ENCODE results near the gene PADI3. TPM values are rescaled to one million over a fixed set of nuclear protein-coding genes. Genes with fewer than 3 reads are reported as not detected.

Gene PADI3
- total and polyA plus RNA-seq, 10 donors: not detected

- DNase-seq: peak; percentile 73
- H3K9me3 ChIP-seq: peaks cover 0 to 30% (median 25%) of the 10 kb centered on the region in 8 donors
- peak overlapping the region in 6 of 8 donors; percentile 35 to 82 (median 74) for H3K27ac ChIP-seq
- peaks cover 0 to 42% (median 10%) of the 10 kb centered on the region in 7 donors for H3K27me3 ChIP-seq (replicated peaks in 1 of 7)
- H3K36me3 ChIP-seq: no peaks in the 10 kb centered on the region
- intact Hi-C loops (cut with DNase I; ENCODE audit: low total_unique reads): no loop called here
- TF ChIP-seq POLR2A (IDR thresholded peaks at IDR 0.05) (no peak), POLR2AphosphoS5 (IDR thresholded peaks at IDR 0.05) (no peak), CTCF (IDR thresholded peaks at IDR 0.05 in 8 of 11, conservative IDR thresholded peaks at IDR 0.05 in 3 of 11) (no peak)
- 31 to 47% (median 34%) methylated on average over 5 to 6 of the region's 6 CpGs for WGBS, 5 donors
- H3K4me3 ChIP-seq: peak overlapping the region in 1 of 8 donors; percentile 21
- peaks cover 0 to 43% (median 0%) of the 10 kb centered on the region in 6 donors for H3K4me1 ChIP-seq
Measured at GRCh38 chr1:17304826-17305175, 55.9 kb downstream of the PADI3 start.

GRCh38 chr1:17305576-17306095 is 56.7 kb downstream of the PADI3 start:
- H3K27ac ChIP-seq: peak overlapping the region in 3 of 8 donors; percentile 73 to 82 (median 79)
- H3K4me1 ChIP-seq: peaks cover 0 to 43% (median 0%) of the 10 kb centered on the region in 6 donors
- 70 to 82% (median 76%) methylated on average over 13 to 14 of the region's 14 CpGs for WGBS, 5 donors
- no peak overlapping the region for H3K4me3 ChIP-seq
- no peak for TF ChIP-seq POLR2AphosphoS5 (IDR thresholded peaks at IDR 0.05)
- TF ChIP-seq CTCF (IDR thresholded peaks at IDR 0.05 in 8 of 11, conservative IDR thresholded peaks at IDR 0.05 in 3 of 11): no peak
- no peak for TF ChIP-seq POLR2A (IDR thresholded peaks at IDR 0.05)
- peaks cover 0 to 25% (median 22%) of the 10 kb centered on the region in 8 donors for H3K9me3 ChIP-seq
- H3K27me3 ChIP-seq (replicated peaks in 1 of 7): peaks cover 0 to 51% (median 10%) of the 10 kb centered on the region in 7 donors
- H3K36me3 ChIP-seq: no peaks in the 10 kb centered on the region
- intact Hi-C loops (cut with DNase I; ENCODE audit: low total_unique reads): no loop called here
- peak; percentile 54 for DNase-seq

- TF ChIP-seq POLR2AphosphoS5 (IDR thresholded peaks at IDR 0.05): no peak
- no peak for TF ChIP-seq POLR2A (IDR thresholded peaks at IDR 0.05)
- Histone ChIP-seq H3K4me3 (no peak overlapping the region), H3K36me3 (no peaks in the 10 kb centered on the region), H3K27ac (peak overlapping the region in 1 of 8 donors; percentile 82), H3K27me3 (replicated peaks in 1 of 7) (peaks cover 0 to 59% (median 10%) of the 10 kb centered on the region in 7 donors), H3K9me3 (peaks cover 0 to 17% (median 15%) of the 10 kb centered on the region in 8 donors), H3K4me1 (peaks cover 0 to 51% (median 0%) of the 10 kb centered on the region in 6 donors)
- WGBS, 5 donors: 77 to 90% (median 81%) methylated on average over 6 of the region's 6 CpGs
- intact Hi-C loops (cut with DNase I; ENCODE audit: low total_unique reads): no loop called here
- peak; percentile 27 for DNase-seq
Measured at GRCh38 chr1:17306407-17306806, 57.5 kb downstream of the PADI3 start.

- peaks cover 0 to 55% (median 0%) of the 10 kb centered on the region in 6 donors for H3K4me1 ChIP-seq
- peak; percentile 41 for DNase-seq
Measured at GRCh38 chr1:17306921-17307320, 58.0 kb downstream of the PADI3 start.

More at GRCh38 chr1:17306921-17307320, 58.0 kb downstream of the PADI3 start:
- intact Hi-C loops (cut with DNase I; ENCODE audit: low total_unique reads): no loop called here
- Histone ChIP-seq H3K4me3 (no peak overlapping the region), H3K9me3 (peaks cover 0 to 12% (median 11%) of the 10 kb centered on the region in 8 donors), H3K27me3 (replicated peaks in 1 of 7) (peaks cover 0 to 64% (median 10%) of the 10 kb centered on the region in 7 donors), H3K27ac (peak overlapping the region in 2 of 8 donors; percentile 87 to 91), H3K36me3 (no peaks in the 10 kb centered on the region)
- TF ChIP-seq POLR2A (IDR thresholded peaks at IDR 0.05) (no peak), CTCF (IDR thresholded peaks at IDR 0.05 in 8 of 11, conservative IDR thresholded peaks at IDR 0.05 in 3 of 11) (no peak), POLR2AphosphoS5 (IDR thresholded peaks at IDR 0.05) (no peak)
- WGBS, 5 donors: 33 to 56% (median 51%) methylated on average over 6 of the region's 6 CpGs

Measured in spleen (tissue), 11 donors.